H1 (cell line): ENCODE data around the gene MXI1. TPM values are rescaled to one million over a fixed set of nuclear protein-coding genes. Genes with fewer than 3 reads are reported as not detected.

Source experiments
- CTCF ChIA-PET: fragments of 300-600 bp; sonication (Branson Sonifier 250); formaldehyde crosslinking; loops from one replicate; lab custom pipeline; 2021; ENCODE audit not compliant: partially characterized antibody; lab: Charles Lee
- POLR2A ChIA-PET: fragments of 300-600 bp; sonication (Branson Sonifier 250); formaldehyde crosslinking; loops from one replicate; lab custom pipeline; 2021; ENCODE audit warnings: inconsistent platforms; ENCODE audit not compliant: partially characterized antibody; lab: Charles Lee
- DNase-seq, 2 experiments: peaks; one replicate each; pipeline versions ENCODE4 v3.0.0 to v3.0.0-alpha.2; 2010 to 2022; ENCODE audit warnings: low spot score in 2 of 2, low read depth in 1 of 2, mixed read lengths in 1 of 2
- FAIRE-seq: peaks from 2 replicates; lab custom pipeline; 2011; peaks lifted over from hg19 to GRCh38; lab: Jason Lieb, UNC
- H2AFZ ChIP-seq: 2 replicates; pipeline ENCODE4 v1.8.1; 2012; ENCODE audit warnings: low read length, inconsistent platforms
- H2AK5ac ChIP-seq: 2 replicates; pipeline ENCODE4 v1.6.1; 2013; ENCODE audit warnings: low read depth, low read length
- H2BK120ac ChIP-seq: replicated peaks from 2 replicates; pipeline ENCODE3; 2013; ENCODE audit warnings: low read depth, low read length, inconsistent platforms
- H2BK12ac ChIP-seq: 2 replicates; pipeline ENCODE4 v1.6.1; 2013; ENCODE audit warnings: low read depth, low read length
- H2BK15ac ChIP-seq: 2 replicates; pipeline ENCODE4 v1.6.1; 2013; ENCODE audit warnings: low read length
- H2BK20ac ChIP-seq: 2 replicates; pipeline ENCODE4 v1.6.1; 2013; ENCODE audit warnings: low read length
- H2BK5ac ChIP-seq: 2 replicates; pipeline ENCODE4 v1.6.1; 2013; ENCODE audit warnings: low read depth, low read length
- H3K14ac ChIP-seq: 2 replicates; pipeline ENCODE4 v1.6.1; 2013; ENCODE audit warnings: inconsistent platforms; ENCODE audit not compliant: insufficient read length
- H3K18ac ChIP-seq: 2 replicates; pipeline ENCODE4 v1.6.1; 2013; ENCODE audit warnings: low read length; ENCODE audit errors: extremely low read depth
- H3K23ac ChIP-seq: 2 replicates; pipeline ENCODE4 v1.6.1; 2013; ENCODE audit warnings: inconsistent platforms; ENCODE audit not compliant: insufficient read length
- H3K23me2 ChIP-seq: 2 replicates; pipeline ENCODE4 v1.6.1; 2013; ENCODE audit warnings: low read depth, low read length
- H3K27ac ChIP-seq: 2 replicates; pipeline ENCODE4 v1.6.1; 2011; ENCODE audit warnings: low read depth, low read length, inconsistent platforms
- H3K27me3 ChIP-seq, 4 experiments: replicated peaks in 1 of 4; 1 replicate in 1 of 4; 2 replicates in 3 of 4; pipeline versions ENCODE4 v1.6.1 to v1.8.1; 2011 to 2013; ENCODE audit warnings: low read length in 3 of 4, mild to moderate bottlenecking in 3 of 4, inconsistent platforms in 2 of 4, mixed read lengths in 2 of 4, moderate library complexity in 1 of 4; ENCODE audit not compliant: control insufficient read depth in 3 of 4, insufficient read depth in 3 of 4; ENCODE audit errors: extremely low read depth in 1 of 4
- H3K36me3 ChIP-seq, 4 experiments: 2 replicates each; pipeline versions ENCODE4 v1.6.1 to v1.8.1; 2011 to 2013; ENCODE audit warnings: mild to moderate bottlenecking in 4 of 4, low read length in 3 of 4, moderate library complexity in 2 of 4, control low read depth in 1 of 4, inconsistent platforms in 1 of 4; ENCODE audit not compliant: insufficient read depth in 4 of 4, control insufficient read depth in 2 of 4
- H3K4ac ChIP-seq: replicated peaks from 2 replicates; pipeline ENCODE3; 2013; ENCODE audit warnings: low read length, low read depth, mixed read lengths, inconsistent platforms; ENCODE audit not compliant: insufficient read length
- H3K4me1 ChIP-seq, 4 experiments: replicated peaks in 1 of 4; 1 replicate in 1 of 4; 2 replicates in 3 of 4; pipeline versions ENCODE4 v1.6.1 to v1.8.1; 2011 to 2013; ENCODE audit warnings: low read length in 3 of 4, inconsistent platforms in 2 of 4, mixed read lengths in 1 of 4; ENCODE audit not compliant: insufficient read depth in 4 of 4, control insufficient read depth in 3 of 4
- H3K4me2 ChIP-seq, 2 experiments: 2 replicates each; pipeline versions ENCODE4 v1.6.1 to v1.8.1; 2011 to 2013; ENCODE audit warnings: low read depth in 2 of 2, low read length in 2 of 2, control low read depth in 1 of 2, inconsistent platforms in 1 of 2, mild to moderate bottlenecking in 1 of 2; ENCODE audit not compliant: insufficient read depth in 1 of 2
- H3K4me3 ChIP-seq, 4 experiments: fragments of 200-600, 300-600 bp in 1 of 4; sonication (generic), shearing (Covaris generic), sonication (Bioruptor Twin) in 1 of 4; 2 replicates each; pipeline versions ENCODE4 v1.5.1 to v1.8.1; 2011 to 2016; ENCODE audit warnings: low read length in 4 of 4, low read depth in 3 of 4, control low read depth in 2 of 4, inconsistent platforms in 2 of 4, mild to moderate bottlenecking in 2 of 4, mixed read lengths in 1 of 4, moderate library complexity in 1 of 4; ENCODE audit not compliant: insufficient read depth in 2 of 4; ENCODE audit errors: extremely low read depth in 1 of 4
- H3K56ac ChIP-seq: replicated peaks from 2 replicates; pipeline ENCODE3; 2013; ENCODE audit warnings: low read depth, mild to moderate bottlenecking, mixed read lengths, low read length, inconsistent platforms; ENCODE audit not compliant: insufficient read length
- H3K79me1 ChIP-seq: 2 replicates; pipeline ENCODE4 v1.6.1; 2013; ENCODE audit warnings: low read depth, low read length, control low read depth
- H3K79me2 ChIP-seq, 2 experiments: 2 replicates each; pipeline versions ENCODE4 v1.6.1 to v1.8.1; 2012 to 2013; ENCODE audit warnings: low read length in 2 of 2, mild to moderate bottlenecking in 2 of 2, inconsistent platforms in 1 of 2; ENCODE audit not compliant: insufficient read depth in 2 of 2, control insufficient read depth in 1 of 2
- H3K9ac ChIP-seq, 4 experiments: replicated peaks in 1 of 4; 1 replicate in 1 of 4; 2 replicates in 3 of 4; pipeline versions ENCODE4 v1.6.1 to v1.8.1; 2011 to 2013; ENCODE audit warnings: low read depth in 3 of 4, low read length in 3 of 4, control low read depth in 2 of 4, mild to moderate bottlenecking in 2 of 4, moderate library complexity in 2 of 4, inconsistent platforms in 1 of 4; ENCODE audit errors: extremely low read depth in 1 of 4
- H3K9me3 ChIP-seq, 2 experiments: 2 replicates each; pipeline versions ENCODE4 v1.6.1 to v1.8.1; 2012 to 2013; ENCODE audit warnings: mild to moderate bottlenecking in 2 of 2, moderate library complexity in 2 of 2, control low read depth in 1 of 2, inconsistent platforms in 1 of 2, low read depth in 1 of 2, low read length in 1 of 2, mixed read lengths in 1 of 2; ENCODE audit not compliant: insufficient read depth in 2 of 2
- H4K20me1 ChIP-seq, 2 experiments: replicated peaks in 1 of 2; 2 replicates each; pipeline versions ENCODE3 to v1.8.1; 2011 to 2013; ENCODE audit warnings: inconsistent platforms in 2 of 2, low read length in 2 of 2, mild to moderate bottlenecking in 1 of 2; ENCODE audit not compliant: insufficient read depth in 2 of 2, control insufficient read depth in 1 of 2
- H4K5ac ChIP-seq: 2 replicates; pipeline ENCODE4 v1.6.1; 2013; ENCODE audit warnings: low read length, low read depth, mixed read lengths, inconsistent platforms; ENCODE audit not compliant: insufficient read length
- H4K8ac ChIP-seq: 2 replicates; pipeline ENCODE4 v1.8.0; 2013; ENCODE audit warnings: mild to moderate bottlenecking, moderate library complexity, low read length, inconsistent platforms; ENCODE audit not compliant: insufficient read depth; ENCODE audit errors: extremely low read depth
- H4K91ac ChIP-seq: replicated peaks from 2 replicates; pipeline ENCODE3; 2013; ENCODE audit warnings: low read length, mixed read lengths, inconsistent platforms; ENCODE audit not compliant: insufficient read length
- ASH2L ChIP-seq: fragments of 200-600, 300-600 bp; sonication (generic); IDR thresholded peaks from one replicate; pipeline ENCODE4 v1.7.1; 2017; ENCODE audit warnings: low read length
- CBX5 ChIP-seq: fragments of 300-800, 300-1000 bp; sonication (generic); IDR thresholded peaks from 2 replicates; pipeline ENCODE4 v1.7.1; 2016; ENCODE audit warnings: antibody characterized with exemption, low read length, low read depth
- CTBP2 ChIP-seq: IDR thresholded peaks from 2 replicates; pipeline ENCODE4 v1.7.0; 2011; ENCODE audit warnings: borderline replicate concordance, mild to moderate bottlenecking, moderate library complexity, mixed read lengths, low read length; ENCODE audit not compliant: insufficient read depth, insufficient read length
- EZH2 ChIP-seq: fragments of 200-600 bp; sonication (generic); IDR thresholded peaks from 2 replicates; pipeline ENCODE4 v1.7.1; 2012; ENCODE audit warnings: low read depth, mild to moderate bottlenecking, moderate library complexity, low read length, inconsistent platforms; ENCODE audit not compliant: severe bottlenecking
- HDAC6 ChIP-seq: IDR thresholded peaks from one replicate; pipeline ENCODE4 v1.7.1; 2012; ENCODE audit warnings: low read depth, mild to moderate bottlenecking, inconsistent platforms, low read length, moderate library complexity
- NANOG ChIP-seq: IDR thresholded peaks from 2 replicates; pipeline ENCODE4 v1.6.1; 2011; ENCODE audit warnings: low read length, low read depth, mild to moderate bottlenecking, inconsistent platforms; ENCODE audit not compliant: insufficient read depth, poor library complexity, severe bottlenecking
- POLR2A ChIP-seq, 2 experiments: IDR thresholded peaks; 1 replicate in 1 of 2; 2 replicates in 1 of 2; pipeline ENCODE4 v1.6.1; 2011; ENCODE audit warnings: low read depth in 2 of 2, low read length in 2 of 2, mild to moderate bottlenecking in 2 of 2; ENCODE audit errors: control extremely low read depth in 1 of 2
- RBBP5 ChIP-seq: IDR thresholded peaks from 2 replicates; pipeline ENCODE4 v1.7.1; 2012; ENCODE audit warnings: low read depth, mild to moderate bottlenecking, inconsistent platforms, low read length, moderate library complexity, borderline replicate concordance
- RFX5 ChIP-seq: IDR thresholded peaks from 2 replicates; pipeline ENCODE4 v1.6.1; 2011; ENCODE audit warnings: low read depth, low read length, improper control_type of control experiment, borderline replicate concordance
- RXRA ChIP-seq: IDR thresholded peaks from 2 replicates; pipeline ENCODE4 v1.6.1; 2011; ENCODE audit warnings: low read depth, mild to moderate bottlenecking, low read length, moderate library complexity; ENCODE audit not compliant: insufficient read depth
- SP2 ChIP-seq: IDR thresholded peaks from 2 replicates; pipeline ENCODE4 v1.6.1; 2012; ENCODE audit warnings: mild to moderate bottlenecking, low read length, inconsistent platforms
- SUZ12 ChIP-seq: fragments of 200-600 bp; sonication (generic); IDR thresholded peaks from 2 replicates; pipeline ENCODE4 v1.6.1; 2012; ENCODE audit warnings: mild to moderate bottlenecking, inconsistent platforms, low read length, moderate library complexity, mixed read lengths
- TBP ChIP-seq: IDR thresholded peaks from 2 replicates; pipeline ENCODE4 v1.6.1; 2011; ENCODE audit warnings: low read depth, low read length, improper control_type of control experiment
- polyA plus RNA-seq, 7 experiments: library from polyadenylated mRNA; depleted of rRNA in 3 of 7; stranded (reverse) in 5 of 7; unstranded in 2 of 7; fragments of >200 nt in 5 of 7; fragments of 200-250 nt in 2 of 7; gene quantifications; 1 replicate in 5 of 7; 2 replicates in 1 of 7; 4 replicates in 1 of 7; pipeline versions ENCODE4 v1.2.1 to v1.2.3, GENCODE V29; 2011 to 2013; ENCODE audit warnings: missing spikeins in 2 of 7, mixed read lengths in 2 of 7
- total RNA-seq: library from RNA; stranded (reverse); fragmentation: NEBNext Ultra II Directional; extraction: Animal tissue kit (Norgen Biotek cat#: 25700); gene quantifications from 2 replicates; pipeline ENCODE4 v1.2.1, GENCODE V29; 2021
- TF ChIP-seq, protein P1 (sequence below): IDR thresholded peaks from 2 replicates; pipeline ENCODE4 v1.6.1; 2012; ENCODE audit warnings: low read length, inconsistent platforms

Gene MXI1
- total and polyA plus RNA-seq, 2 of the 8 experiments (the other 6 are each of a cell fraction or from before 2014, with no cell fraction given), result 5.7 to 8.8 TPM

DNA sequence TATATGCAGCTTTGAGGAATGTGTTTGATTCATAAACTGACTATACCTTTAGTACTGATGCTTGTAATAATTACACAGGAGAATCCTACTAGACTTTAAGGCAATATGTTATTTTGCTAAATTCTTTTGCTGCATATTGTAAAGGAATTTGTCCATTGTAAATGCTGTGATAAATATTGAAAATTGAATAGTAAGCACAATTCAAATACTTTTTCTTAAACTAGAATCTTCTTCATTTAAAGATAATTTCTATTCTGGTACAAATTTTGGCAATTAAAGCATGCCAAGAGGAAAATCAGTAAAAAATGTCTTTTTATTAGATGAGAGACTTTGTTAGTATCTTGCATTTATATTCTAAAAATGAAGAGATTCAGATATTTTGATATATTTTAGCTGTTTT lies 51.9 kb downstream of the MXI1 start:
- Histone ChIP-seq H3K56ac (no peak overlapping the region), H3K18ac (no peak overlapping the region), H3K79me1 (no peaks in the 10 kb centered on the region), H2BK12ac (no peak overlapping the region), H2AK5ac (no peak overlapping the region), H3K36me3 (no peaks in the 10 kb centered on the region), H3K4me1 (no peaks in the 10 kb centered on the region), H3K9me3 (no peaks in the 10 kb centered on the region), H4K91ac (no peak overlapping the region), H4K20me1 (no peaks in the 10 kb centered on the region), H3K4me3 (no peak overlapping the region), H3K14ac (no peak overlapping the region), H2BK120ac (no peak overlapping the region), H3K9ac (no peak overlapping the region), H4K8ac (no peak overlapping the region), H3K4me2 (no peak overlapping the region), H3K27ac (no peak overlapping the region), H3K23ac (no peak overlapping the region), H4K5ac (no peak overlapping the region), H3K79me2 (no peaks in the 10 kb centered on the region), H2AFZ (no peak overlapping the region), H2BK20ac (no peak overlapping the region), H2BK15ac (no peak overlapping the region), H3K4ac (no peak overlapping the region), H3K27me3 (no peaks in the 10 kb centered on the region), H2BK5ac (no peak overlapping the region), H3K23me2 (no peaks in the 10 kb centered on the region)
- FAIRE-seq (no peak), DNase-seq (no peak)
- CTCF ChIA-PET, result interaction anchor here (1.4 kb wide), 1 partner anchor 53 kb away, joined by 3 read pairs; no protein-coding TSS in a partner anchor
- POLR2A ChIA-PET, result interaction anchor here (0.9 kb wide), 1 partner anchor 13 kb away, joined by 3 read pairs; no protein-coding TSS in a partner anchor
- TF ChIP-seq, protein P1, sequence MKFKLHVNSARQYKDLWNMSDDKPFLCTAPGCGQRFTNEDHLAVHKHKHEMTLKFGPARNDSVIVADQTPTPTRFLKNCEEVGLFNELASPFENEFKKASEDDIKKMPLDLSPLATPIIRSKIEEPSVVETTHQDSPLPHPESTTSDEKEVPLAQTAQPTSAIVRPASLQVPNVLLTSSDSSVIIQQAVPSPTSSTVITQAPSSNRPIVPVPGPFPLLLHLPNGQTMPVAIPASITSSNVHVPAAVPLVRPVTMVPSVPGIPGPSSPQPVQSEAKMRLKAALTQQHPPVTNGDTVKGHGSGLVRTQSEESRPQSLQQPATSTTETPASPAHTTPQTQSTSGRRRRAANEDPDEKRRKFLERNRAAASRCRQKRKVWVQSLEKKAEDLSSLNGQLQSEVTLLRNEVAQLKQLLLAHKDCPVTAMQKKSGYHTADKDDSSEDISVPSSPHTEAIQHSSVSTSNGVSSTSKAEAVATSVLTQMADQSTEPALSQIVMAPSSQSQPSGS, result no peak
- TF ChIP-seq RBBP5, result no peak
- TF ChIP-seq CBX5, result no peak
- no peak for TF ChIP-seq RXRA
- TF ChIP-seq SP2, result no peak
- TF ChIP-seq RFX5, result no peak
- TF ChIP-seq POLR2A (IDR thresholded peaks at IDR 0.05; ENCODE audit: control extremely low read depth in 1 of 2, low read depth in 2 of 2, low read length in 2 of 2), result no peak
- TF ChIP-seq ASH2L, result no peak
- no peak for TF ChIP-seq EZH2
- TF ChIP-seq CTBP2, result no peak
- TF ChIP-seq NANOG, result no peak
- TF ChIP-seq TBP, result no peak
- TF ChIP-seq SUZ12, result no peak
- no peak for TF ChIP-seq HDAC6
